ENCODE data around the gene RHOT2.
A peak's percentile ranks its signal among the peaks of the same experiment; 100 is the strongest.

Gene RHOT2
- 145 to 153 reads per million in 2 donors for total RNA-seq

GRCh38 chr16:667780-668518, at the start of gene RHOT2:
Gene RHOT2, plus strand, starts transcription at chr16:668132. Its CDS starts 68 bp downstream, at chr16:668200.
- peak; percentile 85 for DNase-seq

- no peak for DNase-seq
Observed at GRCh38 chr16:619476-620100, 48.3 kb upstream of the RHOT2 start.

- no peak for DNase-seq
Observed at GRCh38 chr16:620700-621525, 47.0 kb upstream of the RHOT2 start.

DNA sequence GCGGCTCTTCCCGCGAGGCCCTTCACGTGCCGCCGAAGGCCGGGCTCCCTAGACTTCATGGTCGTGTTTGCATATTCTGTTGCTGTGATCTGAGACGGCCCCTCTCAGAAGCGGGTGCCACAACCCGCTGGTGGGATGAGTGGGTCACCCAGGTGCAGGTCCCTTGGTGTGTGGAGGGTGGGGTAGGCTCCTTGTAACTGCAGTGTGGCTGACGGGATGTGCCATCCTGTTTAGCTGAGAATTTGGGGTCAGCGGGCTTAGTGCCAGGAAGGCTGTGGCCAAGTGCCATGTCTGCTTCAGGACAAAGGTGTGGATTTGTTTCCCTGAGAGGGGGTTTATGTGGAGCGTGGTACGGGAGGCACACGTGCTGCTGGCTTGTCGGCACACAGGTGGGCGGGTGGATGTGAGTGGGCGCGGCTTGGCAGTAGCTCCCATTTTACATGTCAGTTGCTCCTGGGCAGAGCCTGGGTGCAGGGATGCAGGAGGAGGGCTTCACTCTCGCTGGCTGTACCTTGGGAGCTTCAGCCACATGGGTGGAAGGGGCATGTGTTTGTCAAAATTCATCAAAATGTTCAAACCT, 46.3 kb upstream of the RHOT2 start:
- no peak for DNase-seq

DNA sequence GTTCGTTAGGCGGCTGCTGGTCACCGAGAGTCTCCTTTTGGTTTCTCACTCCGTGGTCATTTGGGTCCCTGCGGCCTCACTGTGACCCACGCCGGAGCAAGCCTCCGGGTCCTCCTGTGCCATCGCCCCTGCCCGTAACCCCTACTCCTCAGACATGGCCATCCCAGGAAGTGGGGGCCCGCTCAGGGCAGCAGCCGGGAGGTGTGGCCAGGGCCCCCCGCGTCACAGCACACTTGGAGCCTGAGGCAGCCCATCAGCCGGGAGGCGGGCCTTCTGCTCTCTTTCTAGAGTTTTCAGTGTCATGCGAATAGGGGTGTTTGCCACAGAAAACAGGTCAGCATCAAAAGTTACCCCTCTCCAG, 45.0 kb upstream of the RHOT2 start:
- no peak for DNase-seq

GRCh38 chr16:624526-625070, 43.3 kb upstream of the RHOT2 start:
- DNase-seq = no peak

- DNase-seq = no peak
Observed at GRCh38 chr16:625117-625976, 42.6 kb upstream of the RHOT2 start.

- DNase-seq = no peak
Observed at GRCh38 chr16:625977-626765, 41.8 kb upstream of the RHOT2 start.

GRCh38 chr16:626787-627453, 41.0 kb upstream of the RHOT2 start:
- no peak for DNase-seq

DNA sequence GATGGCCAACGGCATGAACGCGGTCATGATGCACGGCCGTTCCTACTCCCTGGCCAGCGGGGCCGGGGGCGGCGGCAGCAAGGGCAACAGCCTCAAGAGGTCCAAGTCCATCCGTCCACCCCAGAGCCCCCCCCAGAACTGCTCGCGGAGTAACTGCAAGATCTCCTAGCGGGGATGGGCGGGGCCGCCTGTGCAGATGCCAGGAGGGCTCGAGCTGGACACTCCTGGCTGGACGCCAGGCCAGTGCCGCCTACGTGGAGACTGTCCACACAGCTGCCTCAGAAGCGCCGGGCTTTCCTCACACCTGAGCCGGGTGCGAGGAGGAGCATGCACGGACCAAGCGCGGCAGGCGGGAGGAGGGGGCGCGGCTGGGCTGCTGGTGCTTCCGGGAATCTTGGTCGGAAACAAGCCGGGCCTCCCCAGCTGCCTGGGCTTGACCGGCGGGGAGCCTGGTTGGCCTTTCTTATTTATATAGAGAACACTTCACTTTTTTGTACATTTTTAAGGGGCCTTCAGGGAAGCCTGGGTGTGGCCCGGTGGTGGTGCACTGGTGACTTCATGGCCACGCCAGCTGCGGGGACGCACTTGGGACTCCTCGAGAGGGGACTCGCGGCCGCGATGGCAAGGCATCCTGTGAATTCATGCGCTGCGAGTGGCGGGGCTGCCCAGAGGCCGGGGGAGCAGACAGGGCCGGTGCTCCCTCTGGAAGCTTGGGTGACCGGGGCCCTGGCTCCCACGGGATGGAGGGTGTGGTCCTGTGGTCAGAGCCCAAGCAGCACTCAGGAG, 40.3 kb upstream of the RHOT2 start:
- DNase-seq = no peak

- no peak for DNase-seq
Observed at GRCh38 chr16:628321-629061, 39.4 kb upstream of the RHOT2 start.

GRCh38 chr16:629185-629832, 38.6 kb upstream of the RHOT2 start:
- no peak for DNase-seq

- no peak for DNase-seq
Observed at GRCh38 chr16:629833-630248, 38.1 kb upstream of the RHOT2 start.

- no peak for DNase-seq
Observed at GRCh38 chr16:630249-630814, 37.6 kb upstream of the RHOT2 start.

- DNase-seq = no peak
Observed at GRCh38 chr16:630815-631405, 37.0 kb upstream of the RHOT2 start, which contains the start of gene WFIKKN1. Gene WFIKKN1, plus strand, starts transcription at chr16:630985. Its CDS starts 269 bp downstream, at chr16:631254.

DNA sequence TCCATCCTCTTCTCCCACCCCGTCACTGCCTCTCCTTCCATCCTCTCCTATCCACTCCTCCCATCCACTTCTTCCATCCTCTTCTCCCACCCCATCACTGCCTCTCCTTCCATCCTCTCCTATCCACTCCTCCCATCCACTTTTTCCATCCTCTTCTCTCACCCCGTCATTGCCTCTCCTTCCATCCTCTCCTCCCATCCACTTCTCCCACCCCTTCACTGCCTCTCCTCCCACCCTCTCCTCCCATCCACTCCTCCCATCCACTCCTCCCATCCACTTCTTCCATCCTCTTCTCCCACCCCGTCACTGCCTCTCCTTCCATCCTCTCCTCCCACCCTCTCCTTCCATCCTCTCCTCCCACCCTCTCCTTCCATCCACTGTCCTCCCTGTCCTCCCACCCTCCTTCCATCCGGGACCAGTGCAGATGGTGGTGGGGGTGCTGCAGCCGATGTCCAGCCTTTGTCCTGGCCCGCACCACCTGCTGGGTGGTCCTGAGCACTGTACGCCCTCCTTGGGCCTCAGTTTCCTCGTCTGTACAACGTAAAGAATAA, 36.0 kb upstream of the RHOT2 start:
- DNase-seq = no peak
